H1 (cell line): ENCODE measurements around the gene PRKAR2B. TPM values are rescaled to one million over a fixed set of nuclear protein-coding genes. Genes with fewer than 3 reads are reported as not detected.
A peak's percentile ranks its signal among the peaks of the same experiment; 100 is the strongest.

ENCODE experiments used
- CTCF ChIA-PET: fragments of 300-600 bp; sonication (Branson Sonifier 250); formaldehyde crosslinking; loops from one replicate; lab custom pipeline; 2021; ENCODE audit not compliant: partially characterized antibody; lab: Charles Lee
- POLR2A ChIA-PET: fragments of 300-600 bp; sonication (Branson Sonifier 250); formaldehyde crosslinking; loops from one replicate; lab custom pipeline; 2021; ENCODE audit warnings: inconsistent platforms; ENCODE audit not compliant: partially characterized antibody; lab: Charles Lee
- DNase-seq, 2 experiments: peaks; one replicate each; pipeline versions ENCODE4 v3.0.0 to v3.0.0-alpha.2; 2010 to 2022; ENCODE audit warnings: low spot score in 2 of 2, low read depth in 1 of 2, mixed read lengths in 1 of 2
- FAIRE-seq: peaks from 2 replicates; lab custom pipeline; 2011; peaks lifted over from hg19 to GRCh38; lab: Jason Lieb, UNC
- H2AFZ ChIP-seq: 2 replicates; pipeline ENCODE4 v1.8.1; 2012; ENCODE audit warnings: low read length, inconsistent platforms
- H2AK5ac ChIP-seq: 2 replicates; pipeline ENCODE4 v1.6.1; 2013; ENCODE audit warnings: low read depth, low read length
- H2BK120ac ChIP-seq: replicated peaks from 2 replicates; pipeline ENCODE3; 2013; ENCODE audit warnings: low read depth, low read length, inconsistent platforms
- H2BK12ac ChIP-seq: 2 replicates; pipeline ENCODE4 v1.6.1; 2013; ENCODE audit warnings: low read depth, low read length
- H2BK15ac ChIP-seq: 2 replicates; pipeline ENCODE4 v1.6.1; 2013; ENCODE audit warnings: low read length
- H2BK20ac ChIP-seq: 2 replicates; pipeline ENCODE4 v1.6.1; 2013; ENCODE audit warnings: low read length
- H2BK5ac ChIP-seq: 2 replicates; pipeline ENCODE4 v1.6.1; 2013; ENCODE audit warnings: low read depth, low read length
- H3K14ac ChIP-seq: 2 replicates; pipeline ENCODE4 v1.6.1; 2013; ENCODE audit warnings: inconsistent platforms; ENCODE audit not compliant: insufficient read length
- H3K18ac ChIP-seq: 2 replicates; pipeline ENCODE4 v1.6.1; 2013; ENCODE audit warnings: low read length; ENCODE audit errors: extremely low read depth
- H3K23ac ChIP-seq: 2 replicates; pipeline ENCODE4 v1.6.1; 2013; ENCODE audit warnings: inconsistent platforms; ENCODE audit not compliant: insufficient read length
- H3K23me2 ChIP-seq: 2 replicates; pipeline ENCODE4 v1.6.1; 2013; ENCODE audit warnings: low read depth, low read length
- H3K27ac ChIP-seq: 2 replicates; pipeline ENCODE4 v1.6.1; 2011; ENCODE audit warnings: low read depth, low read length, inconsistent platforms
- H3K27me3 ChIP-seq, 4 experiments: replicated peaks in 1 of 4; 1 replicate in 1 of 4; 2 replicates in 3 of 4; pipeline versions ENCODE4 v1.6.1 to v1.8.1; 2011 to 2013; ENCODE audit warnings: low read length in 3 of 4, mild to moderate bottlenecking in 3 of 4, inconsistent platforms in 2 of 4, mixed read lengths in 2 of 4, moderate library complexity in 1 of 4; ENCODE audit not compliant: control insufficient read depth in 3 of 4, insufficient read depth in 3 of 4; ENCODE audit errors: extremely low read depth in 1 of 4
- H3K36me3 ChIP-seq, 4 experiments: 2 replicates each; pipeline versions ENCODE4 v1.6.1 to v1.8.1; 2011 to 2013; ENCODE audit warnings: mild to moderate bottlenecking in 4 of 4, low read length in 3 of 4, moderate library complexity in 2 of 4, control low read depth in 1 of 4, inconsistent platforms in 1 of 4; ENCODE audit not compliant: insufficient read depth in 4 of 4, control insufficient read depth in 2 of 4
- H3K4ac ChIP-seq: replicated peaks from 2 replicates; pipeline ENCODE3; 2013; ENCODE audit warnings: low read length, low read depth, mixed read lengths, inconsistent platforms; ENCODE audit not compliant: insufficient read length
- H3K4me1 ChIP-seq, 4 experiments: replicated peaks in 1 of 4; 1 replicate in 1 of 4; 2 replicates in 3 of 4; pipeline versions ENCODE4 v1.6.1 to v1.8.1; 2011 to 2013; ENCODE audit warnings: low read length in 3 of 4, inconsistent platforms in 2 of 4, mixed read lengths in 1 of 4; ENCODE audit not compliant: insufficient read depth in 4 of 4, control insufficient read depth in 3 of 4
- H3K4me2 ChIP-seq, 2 experiments: 2 replicates each; pipeline versions ENCODE4 v1.6.1 to v1.8.1; 2011 to 2013; ENCODE audit warnings: low read depth in 2 of 2, low read length in 2 of 2, control low read depth in 1 of 2, inconsistent platforms in 1 of 2, mild to moderate bottlenecking in 1 of 2; ENCODE audit not compliant: insufficient read depth in 1 of 2
- H3K4me3 ChIP-seq, 4 experiments: fragments of 200-600, 300-600 bp in 1 of 4; sonication (generic), shearing (Covaris generic), sonication (Bioruptor Twin) in 1 of 4; 2 replicates each; pipeline versions ENCODE4 v1.5.1 to v1.8.1; 2011 to 2016; ENCODE audit warnings: low read length in 4 of 4, low read depth in 3 of 4, control low read depth in 2 of 4, inconsistent platforms in 2 of 4, mild to moderate bottlenecking in 2 of 4, mixed read lengths in 1 of 4, moderate library complexity in 1 of 4; ENCODE audit not compliant: insufficient read depth in 2 of 4; ENCODE audit errors: extremely low read depth in 1 of 4
- H3K56ac ChIP-seq: replicated peaks from 2 replicates; pipeline ENCODE3; 2013; ENCODE audit warnings: low read depth, mild to moderate bottlenecking, mixed read lengths, low read length, inconsistent platforms; ENCODE audit not compliant: insufficient read length
- H3K79me1 ChIP-seq: 2 replicates; pipeline ENCODE4 v1.6.1; 2013; ENCODE audit warnings: low read depth, low read length, control low read depth
- H3K79me2 ChIP-seq, 2 experiments: 2 replicates each; pipeline versions ENCODE4 v1.6.1 to v1.8.1; 2012 to 2013; ENCODE audit warnings: low read length in 2 of 2, mild to moderate bottlenecking in 2 of 2, inconsistent platforms in 1 of 2; ENCODE audit not compliant: insufficient read depth in 2 of 2, control insufficient read depth in 1 of 2
- H3K9ac ChIP-seq, 4 experiments: replicated peaks in 1 of 4; 1 replicate in 1 of 4; 2 replicates in 3 of 4; pipeline versions ENCODE4 v1.6.1 to v1.8.1; 2011 to 2013; ENCODE audit warnings: low read depth in 3 of 4, low read length in 3 of 4, control low read depth in 2 of 4, mild to moderate bottlenecking in 2 of 4, moderate library complexity in 2 of 4, inconsistent platforms in 1 of 4; ENCODE audit errors: extremely low read depth in 1 of 4
- H3K9me3 ChIP-seq, 2 experiments: 2 replicates each; pipeline versions ENCODE4 v1.6.1 to v1.8.1; 2012 to 2013; ENCODE audit warnings: mild to moderate bottlenecking in 2 of 2, moderate library complexity in 2 of 2, control low read depth in 1 of 2, inconsistent platforms in 1 of 2, low read depth in 1 of 2, low read length in 1 of 2, mixed read lengths in 1 of 2; ENCODE audit not compliant: insufficient read depth in 2 of 2
- H4K20me1 ChIP-seq, 2 experiments: replicated peaks in 1 of 2; 2 replicates each; pipeline versions ENCODE3 to v1.8.1; 2011 to 2013; ENCODE audit warnings: inconsistent platforms in 2 of 2, low read length in 2 of 2, mild to moderate bottlenecking in 1 of 2; ENCODE audit not compliant: insufficient read depth in 2 of 2, control insufficient read depth in 1 of 2
- H4K5ac ChIP-seq: 2 replicates; pipeline ENCODE4 v1.6.1; 2013; ENCODE audit warnings: low read length, low read depth, mixed read lengths, inconsistent platforms; ENCODE audit not compliant: insufficient read length
- H4K8ac ChIP-seq: 2 replicates; pipeline ENCODE4 v1.8.0; 2013; ENCODE audit warnings: mild to moderate bottlenecking, moderate library complexity, low read length, inconsistent platforms; ENCODE audit not compliant: insufficient read depth; ENCODE audit errors: extremely low read depth
- H4K91ac ChIP-seq: replicated peaks from 2 replicates; pipeline ENCODE3; 2013; ENCODE audit warnings: low read length, mixed read lengths, inconsistent platforms; ENCODE audit not compliant: insufficient read length
- CHD2 ChIP-seq: IDR thresholded peaks from 2 replicates; pipeline ENCODE4 v1.6.1; 2012; ENCODE audit warnings: low read length, improper control_type of control experiment
- POLR2AphosphoS5 ChIP-seq: IDR thresholded peaks from 2 replicates; pipeline ENCODE4 v1.6.1; 2011; ENCODE audit warnings: low read depth, low read length
- SRF ChIP-seq: IDR thresholded peaks from 2 replicates; pipeline ENCODE4 v1.6.1; 2011; ENCODE audit warnings: mild to moderate bottlenecking, low read depth, low read length, moderate library complexity
- SUZ12 ChIP-seq: fragments of 200-600 bp; sonication (generic); IDR thresholded peaks from 2 replicates; pipeline ENCODE4 v1.6.1; 2012; ENCODE audit warnings: mild to moderate bottlenecking, inconsistent platforms, low read length, moderate library complexity, mixed read lengths
- WGBS, 2 experiments: shearing (Covaris generic) in 1 of 2; methylation state at CpG; one replicate each; pipeline versions ENCODE4 v1.1.6 to v1.1.7; 2013 to 2015; ENCODE audit warnings: low lambda C conversion rate in 2 of 2, mixed read lengths in 2 of 2, inconsistent platforms in 1 of 2, low coverage in 1 of 2, missing lambda C conversion rate in 1 of 2; ENCODE audit not compliant: insufficient replicate concordance in 2 of 2, insufficient coverage in 1 of 2, insufficient read length in 1 of 2; ENCODE audit errors: extremely low coverage in 1 of 2, missing lambda C conversion rate in 1 of 2; 5-methylcytosine and 5-hydroxymethylcytosine counted together
- polyA plus RNA-seq, 7 experiments: library from polyadenylated mRNA; depleted of rRNA in 3 of 7; stranded (reverse) in 5 of 7; unstranded in 2 of 7; fragments of >200 nt in 5 of 7; fragments of 200-250 nt in 2 of 7; gene quantifications; 1 replicate in 5 of 7; 2 replicates in 1 of 7; 4 replicates in 1 of 7; pipeline versions ENCODE4 v1.2.1 to v1.2.3, GENCODE V29; 2011 to 2013; ENCODE audit warnings: missing spikeins in 2 of 7, mixed read lengths in 2 of 7
- total RNA-seq: library from RNA; stranded (reverse); fragmentation: NEBNext Ultra II Directional; extraction: Animal tissue kit (Norgen Biotek cat#: 25700); gene quantifications from 2 replicates; pipeline ENCODE4 v1.2.1, GENCODE V29; 2021

Gene PRKAR2B
- total and polyA plus RNA-seq, 2 of the 8 experiments (the other 6 are each of a cell fraction or from before 2014, with no cell fraction given): 10.4 to 37.0 TPM

DNA sequence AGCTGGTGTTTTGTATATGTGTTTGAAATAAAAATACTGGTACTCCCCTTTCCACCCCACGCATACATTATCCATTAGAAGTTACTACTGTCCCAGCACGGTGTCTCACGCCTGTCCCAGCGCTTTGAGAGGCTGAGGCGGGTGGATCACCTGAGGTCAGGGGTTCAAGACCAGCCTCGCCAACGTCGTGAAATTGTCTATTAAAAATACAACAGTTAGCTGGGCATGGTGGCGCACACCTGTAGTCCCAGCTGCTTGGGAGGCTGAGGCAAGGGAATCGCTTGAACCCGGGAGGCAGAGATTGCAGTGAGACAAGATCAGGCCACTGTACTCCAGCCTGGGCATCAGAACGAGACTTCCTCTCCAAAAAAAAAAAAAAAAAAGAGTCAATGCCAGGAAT, 127.0 kb downstream of the PRKAR2B start:
- no peak overlapping the region; a peak in 1 of 4 replicates for H3K4me2 ChIP-seq
- no peak overlapping the region for H4K5ac ChIP-seq
- no peak overlapping the region; the same call in 1 of the 2 replicates for H2AK5ac ChIP-seq
- no peak overlapping the region for H3K27ac ChIP-seq
- H3K18ac ChIP-seq: no peak overlapping the region
- H2BK20ac ChIP-seq: no peak overlapping the region
- H3K23me2 ChIP-seq: peaks cover 4% of the 10 kb centered on the region
- H2AFZ ChIP-seq: no peak overlapping the region
- POLR2A ChIA-PET: interaction anchor here (0.6 to 0.8 kb wide), 2 partner anchors 12 to 558 kb away, joined by 3 to 4 read pairs; no protein-coding TSS in a partner anchor
- H3K79me2 ChIP-seq: peaks cover 6 to 63% of the 10 kb centered on the region in 2 experiments
- no peak overlapping the region for H4K91ac ChIP-seq
- H2BK12ac ChIP-seq: no peak overlapping the region
- H3K4ac ChIP-seq: no peak overlapping the region
- no peak overlapping the region for H3K9ac ChIP-seq
- H4K8ac ChIP-seq: no peak overlapping the region; the same call in 1 of the 2 replicates
- H4K20me1 ChIP-seq: no peaks in the 10 kb centered on the region
- TF ChIP-seq POLR2AphosphoS5 (0 out of 2 replicates have a peak, but pooled peaks have one; percentile 21), SUZ12 (no peak), CHD2 (no peak), SRF (no peak)
- no peaks in the 10 kb centered on the region; a peak in 1 of 8 replicates for H3K36me3 ChIP-seq
- H3K9me3 ChIP-seq: no peaks in the 10 kb centered on the region
- H3K4me1 ChIP-seq: peaks cover 2 to 8% (median 6%) of the 10 kb centered on the region in 4 experiments; a peak in 4 of 7 replicates
- no peak overlapping the region for H2BK120ac ChIP-seq
- H2BK5ac ChIP-seq: no peak overlapping the region
- CTCF ChIA-PET: interaction anchor here (1.0 kb wide), 1 partner anchor 24 kb away, joined by 3 read pairs; no protein-coding TSS in a partner anchor
- DNase-seq: no peak
- no peak overlapping the region for H3K56ac ChIP-seq
- H3K23ac ChIP-seq: no peak overlapping the region
- no peaks in the 10 kb centered on the region for H3K27me3 ChIP-seq
- no peak overlapping the region for H2BK15ac ChIP-seq
- FAIRE-seq: no peak
- H3K4me3 ChIP-seq: no peak overlapping the region
- H3K14ac ChIP-seq: no peak overlapping the region
- no peaks in the 10 kb centered on the region for H3K79me1 ChIP-seq
- 92% methylated on average over 11 of the region's 12 CpGs; no CpG with 5 or more reads in 1 of the 2 experiments for WGBS, 2 experiments
